GM19395 (cell line): ENCODE data around the gene SMPD3.

Experiments used
- ATAC-seq: cut with Tn5 transposase; IDR thresholded peaks from one replicate; pipeline ENCODE4 v1.9.1; 2021; ENCODE audit warnings: mild to moderate bottlenecking, moderate library complexity; ENCODE audit not compliant: unreplicated experiment

Gene SMPD3

DNA sequence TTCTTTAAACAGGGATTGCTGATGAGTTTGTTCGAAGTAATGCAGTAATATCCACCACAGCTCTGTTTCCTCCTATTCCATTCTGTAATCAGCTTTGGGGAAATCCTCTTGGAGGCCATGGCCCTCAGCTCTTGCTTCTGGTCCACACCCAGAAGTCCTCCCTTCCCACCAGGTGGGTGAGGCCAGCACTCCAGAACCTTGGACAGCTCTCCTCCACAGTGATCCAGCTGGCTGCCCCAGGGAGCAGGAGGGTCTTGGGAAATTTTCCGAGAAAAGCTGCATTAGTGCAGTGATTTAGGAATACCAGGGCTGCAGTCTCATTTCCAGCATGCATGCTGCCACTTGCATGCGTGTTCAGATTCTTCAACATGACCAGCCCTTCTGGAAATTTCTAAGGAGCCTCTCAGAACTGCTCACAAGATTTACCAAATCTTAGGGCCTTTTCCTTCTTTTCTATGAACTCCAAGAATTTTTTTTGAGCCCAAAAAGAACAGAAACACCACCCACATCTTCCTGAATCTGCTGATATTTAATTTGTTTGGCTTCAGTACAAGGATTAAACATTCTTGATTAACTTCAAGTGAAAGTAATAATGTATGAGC, 4.2 kb downstream of the SMPD3 start:
- ATAC-seq, result no peak

DNA sequence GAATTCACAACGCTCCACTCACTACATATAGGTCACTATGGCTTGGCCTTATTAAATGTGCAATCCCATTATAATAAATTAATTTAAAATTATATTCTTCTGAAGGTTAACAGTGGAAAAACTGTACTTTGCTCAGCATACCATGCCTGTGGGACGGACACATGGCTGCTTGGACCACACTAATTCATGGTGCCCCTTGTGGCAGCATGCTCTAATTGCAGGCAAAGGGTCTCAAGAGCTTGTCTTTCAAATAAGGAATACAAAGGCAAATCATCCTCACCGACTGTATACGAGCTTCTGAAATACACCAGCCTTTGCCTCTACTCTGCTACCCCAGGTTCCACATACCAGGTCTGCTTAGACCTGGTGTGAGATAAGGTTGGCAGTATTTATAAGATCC, 11.7 kb downstream of the SMPD3 start:
- no peak for ATAC-seq

GRCh38 chr16:68434624-68435210, 13.6 kb downstream of the SMPD3 start:
- ATAC-seq, result no peak

GRCh38 chr16:68433316-68433715, 15.0 kb downstream of the SMPD3 start:
- no peak for ATAC-seq

- no peak for ATAC-seq
These were observed 15.6 kb downstream of the SMPD3 start for GRCh38 chr16:68432701-68433100.

DNA sequence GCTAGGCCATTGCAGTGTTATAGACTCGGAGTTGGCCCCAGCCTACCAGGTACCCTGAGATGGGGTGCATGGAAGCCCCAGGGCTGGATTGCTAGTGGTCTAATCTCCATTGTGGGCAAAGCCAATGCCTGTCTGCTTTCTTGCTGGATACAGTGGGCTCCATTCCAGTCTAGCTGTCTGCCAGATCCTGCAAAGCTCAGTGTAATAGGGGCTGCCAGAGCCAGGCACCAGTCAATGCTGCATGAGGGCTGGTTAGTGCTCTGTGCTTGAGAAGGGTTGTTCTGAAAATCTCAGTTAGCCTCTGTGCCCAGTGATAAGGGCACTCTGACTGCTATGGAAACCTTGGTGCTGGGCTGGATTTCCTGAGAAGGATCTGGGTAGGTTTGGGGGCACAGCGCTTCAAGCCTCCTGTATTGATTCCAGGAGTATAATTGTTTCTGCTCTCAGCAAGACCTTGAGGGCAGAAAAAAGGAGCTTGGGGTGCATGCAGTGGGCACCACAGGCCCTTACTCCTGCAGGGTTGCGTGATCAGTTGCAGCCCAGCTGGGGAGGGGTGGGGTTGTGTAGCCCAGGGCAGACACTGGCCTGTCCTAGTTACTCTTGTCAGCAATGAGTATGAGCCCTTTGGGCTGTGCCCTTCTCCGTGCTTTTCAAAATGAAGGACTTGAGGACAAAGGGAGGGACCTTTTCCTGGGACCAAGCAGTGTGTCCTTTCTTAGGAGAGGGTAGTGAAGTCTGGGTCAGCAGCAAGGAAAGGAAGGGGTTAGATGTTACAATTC, 19.0 kb downstream of the SMPD3 start:
- ATAC-seq, result no peak

DNA sequence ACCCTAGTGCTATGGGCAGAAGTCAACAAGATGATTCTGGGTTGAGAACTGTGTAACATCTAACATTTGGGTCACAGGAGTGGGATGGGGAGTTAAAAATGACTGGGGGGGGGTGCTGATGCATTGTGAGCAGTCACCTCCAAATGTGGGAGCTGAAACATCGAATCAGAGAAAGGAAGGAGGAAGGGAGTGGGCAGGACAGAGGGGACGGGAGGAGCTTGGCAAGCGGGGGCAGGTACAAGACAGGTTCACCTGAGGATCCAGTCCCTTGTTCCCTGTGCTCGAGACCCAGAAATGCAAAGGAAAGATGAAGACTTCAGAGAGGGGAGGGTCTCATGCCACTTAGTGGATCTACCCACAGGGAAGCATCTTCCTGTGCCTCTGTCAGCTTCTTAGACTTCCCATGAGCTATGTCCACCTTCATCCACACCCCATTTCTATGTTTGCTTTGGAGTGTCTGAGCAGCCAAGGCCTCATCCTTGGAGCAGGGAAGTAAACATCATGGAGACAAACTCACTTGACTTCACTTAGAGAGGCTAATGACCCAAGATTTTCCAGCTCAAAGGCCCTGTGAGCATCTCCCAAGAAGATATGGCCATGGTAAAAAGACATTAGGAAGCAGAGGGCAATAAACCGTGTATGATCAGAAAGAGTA, 20.5 kb downstream of the SMPD3 start:
- ATAC-seq, result no peak

DNA sequence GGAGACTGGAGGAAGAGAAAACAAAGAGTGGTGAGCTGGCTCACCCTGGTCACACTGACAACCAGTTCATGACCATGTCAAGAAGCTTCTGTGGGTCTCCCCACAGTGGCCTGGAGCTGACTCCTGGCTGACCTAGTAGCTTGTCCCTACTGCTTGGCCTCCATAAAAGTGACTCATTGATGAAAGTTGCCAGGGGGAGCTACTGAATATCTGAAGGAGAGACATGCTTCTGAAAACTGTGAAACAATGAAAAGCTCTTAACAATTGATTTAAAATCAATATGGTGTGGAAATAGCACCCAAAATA, 22.0 kb downstream of the SMPD3 start:
- no peak for ATAC-seq

DNA sequence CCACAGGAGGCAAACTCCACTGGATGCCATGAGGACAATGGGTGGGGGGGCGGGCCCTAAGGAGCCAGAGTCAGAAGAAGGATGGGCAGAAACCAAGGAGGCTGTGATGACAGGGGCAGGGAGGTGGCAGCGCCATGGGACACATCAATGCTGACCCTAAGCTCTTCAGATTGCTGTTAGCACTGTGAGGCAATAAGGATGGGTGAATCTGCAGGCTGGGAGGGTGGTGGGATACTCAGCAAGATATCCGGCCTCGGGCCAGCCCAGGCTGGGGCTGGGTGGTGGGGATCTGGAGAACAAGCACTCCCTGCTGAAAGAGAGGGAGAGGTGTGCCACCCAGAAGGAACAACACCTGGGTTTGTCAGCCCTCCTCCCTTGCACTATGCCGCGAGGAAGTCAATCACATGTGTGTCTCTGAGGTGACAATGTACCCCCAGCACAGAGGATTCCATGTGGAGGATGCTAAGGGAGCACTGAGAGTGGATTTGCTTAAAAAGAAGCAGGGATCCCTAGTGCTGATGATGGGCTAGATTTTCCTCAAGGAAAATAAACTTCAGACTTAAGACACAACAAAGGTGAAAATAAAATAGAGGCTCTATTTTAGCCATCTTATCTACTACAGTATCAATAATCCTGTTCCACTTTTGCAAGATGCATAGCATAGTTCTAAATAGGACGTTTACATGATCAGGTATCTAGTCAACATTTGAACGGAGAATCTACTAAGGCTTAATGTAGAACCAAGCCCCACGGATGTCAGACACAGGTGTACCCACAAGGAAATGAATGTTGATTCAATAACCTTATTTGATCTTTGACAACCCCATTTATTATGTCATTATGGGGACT, 22.6 kb downstream of the SMPD3 start:
- ATAC-seq, result no peak

GRCh38 chr16:68423771-68424170, 24.5 kb downstream of the SMPD3 start:
- no peak for ATAC-seq

GRCh38 chr16:68422396-68422960, 25.8 kb downstream of the SMPD3 start:
- ATAC-seq, result no peak

- ATAC-seq, result no peak
These were observed 27.2 kb downstream of the SMPD3 start for GRCh38 chr16:68421076-68421475.

DNA sequence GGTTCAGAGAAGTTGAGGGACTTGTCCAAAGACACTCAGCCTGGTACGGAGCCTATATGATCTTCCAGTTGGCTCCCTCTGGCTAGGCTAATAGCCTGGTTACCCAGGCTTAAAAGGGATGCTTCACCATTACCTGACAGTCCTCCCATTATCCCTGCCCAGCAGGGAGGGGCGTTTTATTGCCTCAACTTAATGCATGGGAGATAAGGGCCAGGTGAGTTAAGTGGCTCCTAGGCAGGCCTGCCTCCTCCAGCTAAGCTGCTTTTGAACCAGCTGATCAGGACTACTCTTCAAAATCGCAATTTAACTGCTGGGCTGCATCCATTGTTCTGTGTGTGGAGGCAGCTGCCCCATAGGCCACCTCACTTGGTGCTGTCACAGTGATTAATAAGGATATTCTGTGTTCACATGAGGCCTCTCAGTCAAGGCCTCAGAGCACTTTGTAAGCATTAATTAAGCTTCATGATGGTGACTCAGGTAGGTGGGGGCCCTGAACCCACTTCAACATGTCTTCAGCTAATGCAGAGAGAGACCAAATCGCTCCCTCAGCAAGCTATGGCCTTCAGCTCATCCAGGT, 27.9 kb downstream of the SMPD3 start:
- ATAC-seq, result no peak

DNA sequence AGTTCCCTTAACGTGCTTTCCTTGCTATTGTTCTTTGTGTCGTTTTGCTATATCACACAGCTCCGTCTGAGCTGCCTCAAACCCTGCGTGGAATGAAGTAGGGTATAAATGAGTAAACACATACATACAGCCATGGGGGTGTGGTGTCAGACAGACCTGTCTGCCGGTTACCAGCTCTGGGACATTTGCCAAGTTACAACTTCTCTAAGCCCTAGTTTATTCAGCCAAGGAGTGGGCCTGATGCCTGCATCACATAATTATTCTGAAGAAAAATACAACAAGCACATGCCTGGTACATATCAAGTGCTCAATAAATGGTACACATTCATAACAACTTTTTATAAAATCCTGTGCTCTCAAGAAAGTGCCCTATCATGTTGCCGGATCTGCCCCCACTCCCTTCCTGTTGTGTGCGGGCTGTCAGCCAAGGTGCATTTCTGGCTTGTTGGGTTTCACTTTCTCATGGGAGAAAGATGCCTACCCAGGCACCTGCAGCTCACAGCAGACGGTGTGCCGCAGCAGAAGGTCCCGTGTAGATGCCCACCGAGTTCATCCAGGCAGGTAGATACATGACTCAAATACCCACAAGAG, 30.5 kb downstream of the SMPD3 start:
- peak; percentile 86 for ATAC-seq

GRCh38 chr16:68416057-68417046, 32.0 kb downstream of the SMPD3 start:
- ATAC-seq, result no peak

DNA sequence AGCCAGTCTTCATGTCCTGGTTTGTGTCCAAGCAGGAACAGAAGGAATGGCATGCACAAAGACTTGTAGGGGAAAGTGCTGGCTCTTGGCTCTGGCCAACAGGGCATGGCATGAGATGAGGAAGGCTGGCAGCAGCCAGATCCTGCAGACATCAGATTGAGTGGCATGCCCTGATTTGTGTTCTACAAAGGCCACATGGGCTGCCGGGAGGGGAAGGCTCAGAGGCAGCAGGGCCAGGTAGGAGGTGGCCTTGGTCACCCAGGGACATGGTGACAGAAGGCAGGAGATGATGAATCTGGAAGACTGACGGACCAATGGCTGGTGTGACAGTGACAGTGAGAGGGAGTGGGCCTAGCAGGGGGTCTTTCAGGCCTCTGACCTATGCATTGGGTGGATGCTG, 33.7 kb downstream of the SMPD3 start:
- no peak for ATAC-seq

- no peak for ATAC-seq
These were observed 36.2 kb downstream of the SMPD3 start for GRCh38 chr16:68412061-68412460.

DNA sequence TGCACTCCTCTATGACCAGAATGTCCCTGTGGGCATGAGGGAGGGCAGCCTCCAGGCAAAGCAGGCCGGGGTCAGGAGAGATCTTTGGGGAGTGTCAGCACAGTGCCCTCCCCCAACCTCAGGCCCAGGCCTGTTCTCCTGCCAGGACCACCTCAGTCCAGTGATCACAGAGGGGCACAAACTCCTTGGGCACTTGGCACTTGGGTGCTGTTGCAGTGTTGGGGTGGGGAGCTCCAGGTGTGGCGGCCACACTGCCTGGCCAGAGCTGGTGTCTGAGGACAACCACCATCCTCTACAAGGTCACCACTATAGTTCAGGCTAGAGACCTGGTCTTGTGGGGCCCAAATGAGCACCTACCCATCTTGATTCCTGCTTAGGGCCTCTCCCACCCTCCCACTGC, 37.2 kb downstream of the SMPD3 start:
- ATAC-seq, result no peak

GRCh38 chr16:68408967-68409366, 39.3 kb downstream of the SMPD3 start:
- no peak for ATAC-seq
